Liver (tissue), 9 donors: ENCODE data around the gene NR0B2. TPM values are rescaled to one million over a fixed set of nuclear protein-coding genes. Genes with fewer than 3 reads are reported as not detected.
"Not testable (repeated sequence)": the region's sequence is repeated elsewhere in the genome, so short reads cannot be mapped to it uniquely, and the experiment has no call there.

Experiments
- DNase-seq: peaks from one replicate; pipeline ENCODE4 v3.0.0-alpha.2; 2017; ENCODE audit warnings: low spot score
- H3K27ac ChIP-seq, 2 donors: one replicate each; pipeline ENCODE4 v1.7.0; 2013; ENCODE audit warnings: inconsistent platforms in 2 of 2, low read length in 2 of 2, control low read depth in 1 of 2, low read depth in 1 of 2, mild to moderate bottlenecking in 1 of 2
- H3K27me3 ChIP-seq, 4 donors: one replicate each; pipeline versions ENCODE4 v1.6.1 to v1.7.0; 2013; ENCODE audit warnings: low read length in 3 of 4, inconsistent platforms in 1 of 4, mild to moderate bottlenecking in 1 of 4, moderate library complexity in 1 of 4; ENCODE audit not compliant: control insufficient read depth in 4 of 4, insufficient read depth in 4 of 4
- H3K36me3 ChIP-seq, 4 donors: one replicate each; pipeline versions ENCODE4 v1.6.1 to v1.7.0; 2013; ENCODE audit warnings: low read length in 3 of 4, mild to moderate bottlenecking in 3 of 4, low read depth in 1 of 4, moderate library complexity in 1 of 4; ENCODE audit not compliant: control insufficient read depth in 4 of 4, insufficient read depth in 3 of 4
- H3K4me1 ChIP-seq, 4 donors: one replicate each; pipeline versions ENCODE4 v1.6.1 to v1.7.0; 2013; ENCODE audit warnings: low read length in 3 of 4, mild to moderate bottlenecking in 3 of 4, moderate library complexity in 1 of 4; ENCODE audit not compliant: control insufficient read depth in 4 of 4, insufficient read depth in 4 of 4
- H3K4me3 ChIP-seq, 3 donors: one replicate each; pipeline versions ENCODE4 v1.6.1 to v1.7.0; 2013; ENCODE audit warnings: low read length in 3 of 3, control low read depth in 1 of 3, low read depth in 1 of 3, mild to moderate bottlenecking in 1 of 3
- H3K9ac ChIP-seq, 2 donors: one replicate each; pipeline ENCODE4 v1.7.0; 2013; ENCODE audit warnings: low read length in 2 of 2, mild to moderate bottlenecking in 2 of 2, moderate library complexity in 2 of 2, control low read depth in 1 of 2, low read depth in 1 of 2
- H3K9me3 ChIP-seq, 4 donors: one replicate each; pipeline versions ENCODE4 v1.6.1 to v1.7.0; 2013; ENCODE audit warnings: low read length in 3 of 4; ENCODE audit not compliant: control insufficient read depth in 4 of 4
- ATF3 ChIP-seq: IDR thresholded peaks from 2 replicates; pipeline ENCODE4 v1.6.1; 2016; ENCODE audit warnings: antibody characterized with exemption
- CTCF ChIP-seq: fragments of 150-350 bp; IDR thresholded peaks from 2 replicates; pipeline ENCODE4 v1.5.1; 2017; ENCODE audit warnings: improper control_type of control experiment, low read depth, low read length; ENCODE audit not compliant: missing input control
- EGR1 ChIP-seq, 2 donors: IDR thresholded peaks; 2 replicates each; pipeline ENCODE4 v1.6.1; 2016 to 2018; ENCODE audit warnings: antibody characterized with exemption in 2 of 2, low read depth in 2 of 2
- FOXA1 ChIP-seq: IDR thresholded peaks from 2 replicates; pipeline ENCODE4 v1.6.1; 2016; ENCODE audit warnings: antibody characterized with exemption
- FOXA2 ChIP-seq: IDR thresholded peaks from 2 replicates; pipeline ENCODE4 v1.6.1; 2016; ENCODE audit warnings: antibody characterized with exemption
- GABPA ChIP-seq, 2 donors: IDR thresholded peaks in 1 of 2; conservative IDR thresholded peaks in 1 of 2; 2 replicates each; pipeline ENCODE4 v1.6.1; 2016; ENCODE audit warnings: antibody characterized with exemption in 2 of 2, mild to moderate bottlenecking in 1 of 2, moderate library complexity in 1 of 2
- HNF4A ChIP-seq, 2 donors: conservative IDR thresholded peaks; 2 replicates each; pipeline ENCODE4 v1.6.1; 2016; ENCODE audit warnings: antibody characterized with exemption in 2 of 2, mild to moderate bottlenecking in 2 of 2
- HNF4G ChIP-seq: IDR thresholded peaks from 2 replicates; pipeline ENCODE4 v1.6.1; 2016; ENCODE audit warnings: antibody characterized with exemption
- JUND ChIP-seq, 2 donors: IDR thresholded peaks; 2 replicates each; pipeline ENCODE4 v1.6.1; 2016; ENCODE audit warnings: antibody characterized with exemption in 2 of 2
- NR2F2 ChIP-seq: IDR thresholded peaks from 2 replicates; pipeline ENCODE4 v1.6.1; 2016; ENCODE audit warnings: antibody characterized with exemption
- RAD21 ChIP-seq, 2 donors: IDR thresholded peaks; 2 replicates each; pipeline ENCODE4 v1.6.1; 2016; ENCODE audit warnings: antibody characterized with exemption in 2 of 2, mild to moderate bottlenecking in 2 of 2
- REST ChIP-seq: IDR thresholded peaks from 2 replicates; pipeline ENCODE4 v1.6.1; 2016; ENCODE audit warnings: antibody characterized with exemption, mild to moderate bottlenecking
- RXRA ChIP-seq, 2 donors: IDR thresholded peaks; 2 replicates each; pipeline ENCODE4 v1.6.1; 2017 to 2018; ENCODE audit warnings: antibody characterized with exemption in 2 of 2, mild to moderate bottlenecking in 1 of 2
- SP1 ChIP-seq: IDR thresholded peaks from 2 replicates; pipeline ENCODE4 v1.6.1; 2018; ENCODE audit warnings: antibody characterized with exemption, mild to moderate bottlenecking
- TAF1 ChIP-seq: conservative IDR thresholded peaks from 2 replicates; pipeline ENCODE4 v1.6.1; 2016; ENCODE audit warnings: antibody characterized with exemption, mild to moderate bottlenecking
- YY1 ChIP-seq: IDR thresholded peaks from 2 replicates; pipeline ENCODE4 v1.6.1; 2016; ENCODE audit warnings: antibody characterized with exemption, mild to moderate bottlenecking
- ZBTB33 ChIP-seq: IDR thresholded peaks from 2 replicates; pipeline ENCODE4 v1.6.1; 2016; ENCODE audit warnings: antibody characterized with exemption
- WGBS: extraction: QIAGEN DNeasy Blood & Tissue Kit; methylation state at CpG from one replicate; pipeline ENCODE4 v1.1.7; 2013; 5-methylcytosine and 5-hydroxymethylcytosine counted together
- polyA plus RNA-seq, 2 donors: library from polyadenylated mRNA; stranded (reverse) in 1 of 2; unstranded in 1 of 2; fragments of 200-250 nt in 1 of 2; fragments of >200 nt in 1 of 2; fragmentation: Nextera tagmentation in 1 of 2; extraction: Ambion mirVana in 1 of 2; gene quantifications; one replicate each; pipeline versions ENCODE4 v1.2.1 to v1.2.3, GENCODE V29; 2013 to 2015
- total RNA-seq, 2 donors: library from RNA; depleted of rRNA; stranded (reverse); fragments of >200 nt; gene quantifications; one replicate each; pipeline ENCODE4 v1.2.3, GENCODE V29; 2014
- TF ChIP-seq, protein P1 (sequence below): IDR thresholded peaks from 2 replicates; pipeline ENCODE4 v1.6.1; 2016; ENCODE audit warnings: antibody characterized with exemption
- donor health status: healthy.
- donor health status: healthy.
- donor health status: healthy.
- donor health status: healthy.
- donor health status: healthy.

NR0B2 gene
- total and polyA plus RNA-seq, 4 donors, result 15.7 to 166 (median 40.6) TPM

DNA sequence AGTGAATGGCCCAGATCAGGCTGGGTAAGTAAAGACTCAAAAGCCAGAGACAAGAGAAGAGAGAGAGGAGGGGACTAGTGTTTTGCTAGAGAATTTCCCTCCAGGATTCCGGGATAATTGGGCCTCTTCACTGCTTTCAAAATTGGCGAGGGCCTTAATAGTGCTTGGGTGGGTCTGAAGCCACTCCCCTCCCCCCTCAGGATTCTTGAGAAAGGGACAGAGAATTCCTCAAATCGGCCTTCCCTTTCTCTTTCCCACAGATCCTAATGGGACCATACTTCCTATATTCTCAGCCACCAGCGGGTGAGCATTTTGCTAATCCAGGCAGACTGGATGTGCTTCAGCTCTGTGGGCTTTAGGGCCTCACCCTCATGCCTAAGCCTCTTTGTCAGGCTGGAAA, 38.9 kb downstream of the NR0B2 start:
- TF ChIP-seq CTCF, result no peak
- TF ChIP-seq RXRA (IDR thresholded peaks at IDR 0.05), result no peak
- no peak for TF ChIP-seq ATF3
- no peak for TF ChIP-seq FOXA2
- TF ChIP-seq ZBTB33, result no peak
- no peak for TF ChIP-seq YY1
- TF ChIP-seq, protein P1, sequence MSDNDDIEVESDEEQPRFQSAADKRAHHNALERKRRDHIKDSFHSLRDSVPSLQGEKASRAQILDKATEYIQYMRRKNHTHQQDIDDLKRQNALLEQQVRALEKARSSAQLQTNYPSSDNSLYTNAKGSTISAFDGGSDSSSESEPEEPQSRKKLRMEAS, result no peak
- no peak for TF ChIP-seq NR2F2
- no peak for TF ChIP-seq JUND (IDR thresholded peaks at IDR 0.05)
- TF ChIP-seq HNF4G, result no peak
- no peak for TF ChIP-seq GABPA (IDR thresholded peaks at IDR 0.05 in 1 of 2, conservative IDR thresholded peaks at IDR 0.05 in 1 of 2)
- TF ChIP-seq EGR1 (IDR thresholded peaks at IDR 0.05; ENCODE audit: low read depth in 2 of 2), result no peak
- TF ChIP-seq SP1, result no peak
- no peak for TF ChIP-seq HNF4A (conservative IDR thresholded peaks at IDR 0.05)
- TF ChIP-seq RAD21 (IDR thresholded peaks at IDR 0.05), result no peak
- no peak for TF ChIP-seq TAF1
- no peak for TF ChIP-seq FOXA1
- TF ChIP-seq REST, result no peak
- Histone ChIP-seq H3K4me3 (no peak overlapping the region), H3K9me3 (no peaks in the 10 kb centered on the region), H3K36me3 (peaks cover 0 to 10% (median 7%) of the 10 kb centered on the region in 4 donors), H3K27me3 (no peaks in the 10 kb centered on the region), H3K4me1 (peaks cover 0 to 9% (median 6%) of the 10 kb centered on the region in 4 donors), H3K27ac (no peak overlapping the region), H3K9ac (no peak overlapping the region)
- WGBS, result 82% methylated on average over 4 of the region's 4 CpGs
- DNase-seq, result no peak

DNA sequence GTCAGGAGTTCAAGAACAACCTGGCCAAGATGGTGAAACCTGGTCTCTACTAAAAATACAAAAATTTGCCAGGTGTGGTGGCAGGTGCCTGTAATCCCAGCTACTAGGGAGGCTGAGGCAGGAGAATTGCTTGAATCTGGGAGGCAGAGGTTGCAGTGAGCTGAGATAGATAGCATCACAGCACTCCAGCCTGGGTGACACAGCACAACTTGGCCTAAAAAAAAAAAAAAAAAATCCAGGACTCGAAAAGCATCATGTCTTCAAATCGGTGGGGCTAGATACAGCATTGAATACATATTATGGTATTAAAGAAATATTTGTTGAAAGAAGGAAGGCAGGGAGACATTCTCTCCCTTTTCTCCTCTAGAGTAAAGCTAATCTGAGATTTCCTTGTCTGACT, 40.7 kb downstream of the NR0B2 start:
- WGBS, result 79% methylated on average over 2 of the region's 2 CpGs
- not testable (repeated sequence) for H3K9ac ChIP-seq, H3K36me3 ChIP-seq, H3K4me1 ChIP-seq, DNase-seq, H3K27ac ChIP-seq, H3K4me3 ChIP-seq, H3K9me3 ChIP-seq, H3K27me3 ChIP-seq
